Measurements from ENCODE around the gene FABP1. TPM values are rescaled to one million over a fixed set of nuclear protein-coding genes. Genes with fewer than 3 reads are reported as not detected.

The FABP1 gene
- total and polyA plus RNA-seq, 12 donors: 0.14 to 1.1 TPM; not detected in 10

DNA sequence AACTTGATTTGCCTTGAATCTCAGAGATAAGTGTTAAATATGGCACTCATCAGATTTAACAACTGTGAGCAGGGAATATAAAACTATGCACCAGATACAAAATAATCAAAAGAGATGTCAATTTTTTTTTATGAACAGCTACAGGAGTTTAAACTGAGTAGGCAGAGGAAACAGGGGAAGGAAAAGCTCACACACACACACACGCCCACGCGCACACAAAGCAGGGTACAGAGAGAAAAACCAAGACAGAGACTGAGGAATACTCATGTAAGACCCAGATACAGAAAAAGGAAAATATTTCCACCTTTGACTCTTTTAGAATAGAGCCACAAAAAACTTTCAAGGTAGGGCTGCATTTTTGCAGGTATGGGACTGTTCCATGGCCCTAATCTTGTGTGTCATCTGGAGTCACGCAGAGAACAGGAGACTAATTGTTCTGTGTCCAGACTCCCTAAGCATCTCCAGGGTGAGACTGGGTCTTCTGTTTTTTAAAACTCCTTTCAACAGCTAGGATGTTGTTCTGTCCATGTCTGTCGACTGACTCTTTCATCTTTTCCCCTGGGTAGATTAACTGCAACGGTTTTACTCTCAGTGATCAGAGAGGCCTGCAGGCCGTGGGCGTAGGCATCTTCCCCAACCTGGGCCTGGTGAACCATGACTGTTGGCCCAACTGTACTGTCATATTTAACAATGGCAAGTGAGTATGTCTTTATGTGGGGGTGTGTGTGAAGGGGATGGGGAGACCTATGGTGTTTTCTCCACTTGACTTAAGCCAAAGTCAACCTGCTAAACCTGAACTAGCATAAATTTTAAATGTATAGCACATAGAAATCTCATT, 37.2 kb downstream of the FABP1 start:
- no peak overlapping the region for H3K27ac ChIP-seq
- 52 to 61% methylated on average over 8 of the region's 8 CpGs for WGBS, 2 donors
- H3K27me3 ChIP-seq: no peaks in the 10 kb centered on the region
- ATAC-seq (no peak), DNase-seq (no peak)
- H3K4me3 ChIP-seq: no peak overlapping the region
- TF ChIP-seq, protein P1, sequence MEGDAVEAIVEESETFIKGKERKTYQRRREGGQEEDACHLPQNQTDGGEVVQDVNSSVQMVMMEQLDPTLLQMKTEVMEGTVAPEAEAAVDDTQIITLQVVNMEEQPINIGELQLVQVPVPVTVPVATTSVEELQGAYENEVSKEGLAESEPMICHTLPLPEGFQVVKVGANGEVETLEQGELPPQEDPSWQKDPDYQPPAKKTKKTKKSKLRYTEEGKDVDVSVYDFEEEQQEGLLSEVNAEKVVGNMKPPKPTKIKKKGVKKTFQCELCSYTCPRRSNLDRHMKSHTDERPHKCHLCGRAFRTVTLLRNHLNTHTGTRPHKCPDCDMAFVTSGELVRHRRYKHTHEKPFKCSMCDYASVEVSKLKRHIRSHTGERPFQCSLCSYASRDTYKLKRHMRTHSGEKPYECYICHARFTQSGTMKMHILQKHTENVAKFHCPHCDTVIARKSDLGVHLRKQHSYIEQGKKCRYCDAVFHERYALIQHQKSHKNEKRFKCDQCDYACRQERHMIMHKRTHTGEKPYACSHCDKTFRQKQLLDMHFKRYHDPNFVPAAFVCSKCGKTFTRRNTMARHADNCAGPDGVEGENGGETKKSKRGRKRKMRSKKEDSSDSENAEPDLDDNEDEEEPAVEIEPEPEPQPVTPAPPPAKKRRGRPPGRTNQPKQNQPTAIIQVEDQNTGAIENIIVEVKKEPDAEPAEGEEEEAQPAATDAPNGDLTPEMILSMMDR (IDR thresholded peaks at IDR 0.05): no peak
- peaks cover 0 to 15% (median 0%) of the 10 kb centered on the region in 9 donors for H3K4me1 ChIP-seq
- peaks cover 0 to 56% (median 0%) of the 10 kb centered on the region in 9 donors for H3K36me3 ChIP-seq
- no peaks in the 10 kb centered on the region for H3K9me3 ChIP-seq
- intact Hi-C loops (cut with DNase I): no loop called here

DNA sequence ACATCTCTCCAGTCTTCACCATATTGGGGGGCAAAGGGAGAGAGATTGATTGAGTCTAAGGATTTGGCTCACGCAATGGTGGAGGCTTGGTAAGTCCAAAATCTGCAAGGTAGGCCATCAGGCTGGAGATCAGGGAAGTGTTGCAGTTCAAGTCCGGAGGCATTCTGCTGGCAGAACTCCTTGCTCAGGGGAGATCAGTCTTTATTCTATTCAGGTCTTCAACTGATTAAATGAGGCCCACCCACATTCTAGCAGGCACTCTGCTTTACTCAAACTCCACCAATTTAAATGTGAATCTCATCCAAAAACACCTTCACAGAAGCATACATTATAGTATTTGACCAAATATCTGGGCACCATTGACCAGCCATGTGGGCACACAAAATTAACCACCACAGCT, 38.9 kb downstream of the FABP1 start:
- intact Hi-C loops (cut with DNase I): no loop called here
- Histone ChIP-seq H3K4me3 (no peak overlapping the region), H3K27me3 (no peaks in the 10 kb centered on the region), H3K27ac (no peak overlapping the region), H3K4me1 (peaks cover 0 to 18% (median 0%) of the 10 kb centered on the region in 9 donors), H3K9me3 (no peaks in the 10 kb centered on the region), H3K36me3 (peaks cover 0 to 58% (median 0%) of the 10 kb centered on the region in 9 donors)
- 93% methylated on average over 2 of the region's 2 CpGs for WGBS, 2 donors
- DNase-seq: no peak
- no peak for ATAC-seq
- TF ChIP-seq, protein P1 (IDR thresholded peaks at IDR 0.05): no peak

DNA sequence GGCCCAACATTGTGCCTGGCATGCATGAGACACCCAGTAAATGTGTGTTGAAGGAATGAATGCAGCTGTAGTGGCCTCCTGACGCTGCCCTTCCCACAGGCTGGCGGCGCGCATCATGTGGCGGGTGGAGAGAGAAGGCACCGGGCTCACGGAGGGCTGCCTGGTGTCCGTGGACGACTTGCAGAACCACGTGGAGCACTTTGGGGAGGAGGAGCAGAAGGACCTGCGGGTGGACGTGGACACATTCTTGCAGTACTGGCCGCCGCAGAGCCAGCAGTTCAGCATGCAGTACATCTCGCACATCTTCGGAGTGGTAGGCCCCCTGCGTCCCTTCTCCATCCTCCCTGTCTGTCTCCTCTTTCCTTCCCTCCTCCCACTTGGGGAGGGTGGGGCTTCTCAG, 40.1 kb downstream of the FABP1 start:
- H3K9me3 ChIP-seq: no peaks in the 10 kb centered on the region
- H3K27ac ChIP-seq: no peak overlapping the region
- ATAC-seq (no peak), DNase-seq (no peak)
- H3K27me3 ChIP-seq: no peaks in the 10 kb centered on the region
- TF ChIP-seq, protein P1 (IDR thresholded peaks at IDR 0.05): no peak
- intact Hi-C loops (cut with DNase I): no loop called here
- H3K36me3 ChIP-seq: peaks cover 0 to 47% (median 0%) of the 10 kb centered on the region in 9 donors
- WGBS, 2 donors: 70 to 78% methylated on average over 17 of the region's 17 CpGs
- H3K4me1 ChIP-seq: peaks cover 0 to 21% (median 4%) of the 10 kb centered on the region in 9 donors
- H3K4me3 ChIP-seq: no peak overlapping the region

DNA sequence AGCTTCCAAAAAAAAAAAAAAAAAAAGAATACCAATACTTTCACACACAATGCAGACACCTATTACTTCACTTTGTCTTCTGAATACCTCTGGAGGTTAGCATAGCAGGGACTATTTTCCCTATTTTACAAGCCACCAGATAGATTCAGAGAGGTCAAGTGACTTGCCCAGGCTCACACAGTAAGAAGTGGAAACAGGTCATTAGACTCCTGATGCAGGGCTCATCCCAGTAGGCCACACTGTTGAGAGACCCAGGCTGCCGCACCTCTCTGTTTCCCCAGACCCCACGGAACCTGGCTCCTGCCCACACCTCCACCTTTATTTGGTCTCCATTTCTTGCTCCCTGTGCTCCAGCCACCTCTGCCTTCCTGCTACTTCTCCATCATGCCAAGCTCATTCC, 40.8 kb downstream of the FABP1 start:
- DNase-seq (no peak), ATAC-seq (no peak)
- 86 to 90% methylated on average over 2 of the region's 2 CpGs for WGBS, 2 donors
- Histone ChIP-seq H3K27ac (no peak overlapping the region), H3K36me3 (peaks cover 0 to 42% (median 0%) of the 10 kb centered on the region in 9 donors), H3K4me3 (no peak overlapping the region), H3K9me3 (no peaks in the 10 kb centered on the region), H3K4me1 (peaks cover 0 to 28% (median 7%) of the 10 kb centered on the region in 9 donors), H3K27me3 (no peaks in the 10 kb centered on the region)
- intact Hi-C loops (cut with DNase I): no loop called here
- TF ChIP-seq, protein P1 (IDR thresholded peaks at IDR 0.05): no peak

Measured in heart right ventricle (tissue), 16 donors.